GM23338 (cell line): Measurements from ENCODE around the gene SERPINB2. TPM values are rescaled to one million over a fixed set of nuclear protein-coding genes. Genes with fewer than 3 reads are reported as not detected.
A peak's percentile ranks its signal among the peaks of the same experiment; 100 is the strongest.

Experiments
- ATAC-seq: fragments of 200-7000 bp; cut with Tn5 transposase; 3 replicates; pipeline ENCODE4 v1.9.1; 2020
- DNase-seq: peaks from one replicate; pipeline ENCODE4 v3.0.0-alpha.2; 2015; ENCODE audit warnings: low spot score
- H2AFZ ChIP-seq: fragments of 200-600 bp; sonication (generic); 2 replicates; pipeline ENCODE4 v1.8.0; 2016; ENCODE audit warnings: antibody characterized with exemption, mild to moderate bottlenecking, moderate library complexity
- H3F3A ChIP-seq: fragments of 200-600 bp; sonication (generic); replicated peaks from 2 replicates; pipeline ENCODE4 v1.8.0; 2017; ENCODE audit warnings: antibody characterized with exemption, mixed run types, low read depth
- H3K27ac ChIP-seq: fragments of 200-600 bp; sonication (generic); 2 replicates; pipeline ENCODE4 v1.6.1; 2016; ENCODE audit warnings: low read depth
- H3K27me3 ChIP-seq: fragments of 200-600 bp; sonication (generic); 2 replicates; pipeline ENCODE4 v1.8.0; 2016; ENCODE audit warnings: mild to moderate bottlenecking, mixed run types, moderate library complexity; ENCODE audit not compliant: insufficient read depth
- H3K36me3 ChIP-seq: fragments of 200-600 bp; sonication (generic); 2 replicates; pipeline ENCODE4 v1.8.0; 2016; ENCODE audit warnings: mild to moderate bottlenecking; ENCODE audit not compliant: insufficient read depth
- H3K4me1 ChIP-seq: fragments of 200-600 bp; sonication (generic); 2 replicates; pipeline ENCODE4 v1.8.0; 2016; ENCODE audit warnings: mild to moderate bottlenecking, moderate library complexity; ENCODE audit not compliant: insufficient read depth
- H3K4me2 ChIP-seq: fragments of 200-600 bp; sonication (generic); 2 replicates; pipeline ENCODE4 v1.7.1; 2017; ENCODE audit warnings: mixed run types
- H3K4me3 ChIP-seq: fragments of 200-600 bp; sonication (generic); 2 replicates; pipeline ENCODE4 v1.6.1; 2016; ENCODE audit warnings: mixed run types
- H3K79me2 ChIP-seq: fragments of 200-600 bp; sonication (generic); replicated peaks from 2 replicates; pipeline ENCODE4 v1.8.0; 2017; ENCODE audit warnings: mild to moderate bottlenecking; ENCODE audit not compliant: insufficient read depth
- H3K9me2 ChIP-seq: fragments of 200-600 bp; sonication (generic); 2 replicates; pipeline ENCODE4 v1.8.0; 2017; ENCODE audit not compliant: insufficient read depth
- H4K20me1 ChIP-seq: fragments of 200-600 bp; sonication (generic); replicated peaks from 2 replicates; pipeline ENCODE4 v1.8.0; 2017; ENCODE audit warnings: mild to moderate bottlenecking; ENCODE audit not compliant: insufficient read depth
- H3K27ac Mint-ChIP-seq: 2 replicates; pipeline ENCODE4 v1.8.0; 2020; ENCODE audit warnings: inconsistent platforms, mild to moderate bottlenecking, moderate library complexity, mixed read lengths
- H3K27me3 Mint-ChIP-seq: 3 replicates; pipeline ENCODE4 v1.8.0; 2022; ENCODE audit warnings: low read depth, mild to moderate bottlenecking, moderate library complexity, mixed read lengths, inconsistent platforms; ENCODE audit not compliant: insufficient read depth, poor library complexity
- H3K36me3 Mint-ChIP-seq: 3 replicates; pipeline ENCODE4 v1.8.0; 2021; ENCODE audit warnings: low read depth, mild to moderate bottlenecking, inconsistent platforms, moderate library complexity, mixed read lengths
- H3K4me1 Mint-ChIP-seq: 3 replicates; pipeline ENCODE4 v1.8.0; 2020; ENCODE audit warnings: mild to moderate bottlenecking, inconsistent platforms, mixed read lengths
- H3K4me3 Mint-ChIP-seq: 3 replicates; pipeline ENCODE4 v1.8.0; 2021; ENCODE audit warnings: moderate library complexity, mild to moderate bottlenecking, inconsistent platforms, mixed read lengths
- H3K9me3 Mint-ChIP-seq: 3 replicates; pipeline ENCODE4 v1.8.0; 2020; ENCODE audit warnings: moderate library complexity, mild to moderate bottlenecking, inconsistent platforms, mixed read lengths
- CREB1 ChIP-seq: fragments of 250-450 bp; sonication (Bioruptor Pico); IDR thresholded peaks from 2 replicates; pipeline ENCODE4 v1.5.0; 2020; ENCODE audit warnings: low read depth, mild to moderate bottlenecking, moderate library complexity
- EZH2 ChIP-seq: fragments of 200-600 bp; sonication (generic); IDR thresholded peaks from one replicate; pipeline ENCODE4 v1.8.0; 2017; ENCODE audit warnings: antibody characterized with exemption, mild to moderate bottlenecking, low read depth; ENCODE audit not compliant: unreplicated experiment
- NANOG ChIP-seq: IDR thresholded peaks from 2 replicates; pipeline ENCODE4 v1.6.1; 2016; ENCODE audit warnings: antibody characterized with exemption, borderline replicate concordance
- POLR2AphosphoS5 ChIP-seq: IDR thresholded peaks from 2 replicates; pipeline ENCODE4 v1.6.1; 2016; ENCODE audit warnings: antibody characterized with exemption, low read depth
- REST ChIP-seq: IDR thresholded peaks from one replicate; pipeline ENCODE4 v1.6.1; 2018; ENCODE audit warnings: antibody characterized with exemption; ENCODE audit not compliant: unreplicated experiment
- ZNF462 ChIP-seq: fragments of 250-450 bp; sonication (Bioruptor Pico); IDR thresholded peaks from 2 replicates; pipeline ENCODE4 v1.5.0; 2020; ENCODE audit warnings: mild to moderate bottlenecking, moderate library complexity
- polyA plus RNA-seq: library from polyadenylated mRNA; unstranded; fragments of >200 nt; fragmentation: Nextera tagmentation; extraction: Ambion mirVana; gene quantifications from 2 replicates; pipeline ENCODE4 v1.2.1, GENCODE V29; 2016
- total RNA-seq: library from RNA; depleted of rRNA; stranded (reverse); fragments of >200 nt; shearing (Covaris generic); gene quantifications from 2 replicates; pipeline ENCODE4 v1.2.3, GENCODE V29; 2014

Gene SERPINB2
- total and polyA plus RNA-seq, 2 experiments from 2014 or later: not detected

- TF ChIP-seq ZNF462 (CRISPR knock-in tag) (no peak), REST (no peak)
Measured at GRCh38 chr18:63858456-63858855, 29.0 kb upstream of the SERPINB2 start (continued).

GRCh38 chr18:63859781-63860475 is 27.6 kb upstream of the SERPINB2 start:
- no peak overlapping the region for H3K4me2 ChIP-seq
- H4K20me1 ChIP-seq: no peaks in the 10 kb centered on the region
- H3K36me3 Mint-ChIP-seq: no peaks in the 10 kb centered on the region
- H3K4me3 ChIP-seq: no peak overlapping the region
- no peaks in the 10 kb centered on the region for H3K36me3 ChIP-seq
- no peaks in the 10 kb centered on the region for H3K9me3 Mint-ChIP-seq
- H3K4me1 ChIP-seq: no peaks in the 10 kb centered on the region
- H3K27ac ChIP-seq: no peak overlapping the region
- no peak overlapping the region for H3K4me3 Mint-ChIP-seq
- no peaks in the 10 kb centered on the region for H3F3A ChIP-seq
- peaks cover 8% of the 10 kb centered on the region; the same call in 1 of the 2 replicates for H3K9me2 ChIP-seq
- H3K79me2 ChIP-seq: no peaks in the 10 kb centered on the region
- no peaks in the 10 kb centered on the region for H3K4me1 Mint-ChIP-seq
- no peaks in the 10 kb centered on the region for H3K27me3 Mint-ChIP-seq
- ATAC-seq (no peak), DNase-seq (no peak)
- H2AFZ ChIP-seq: no peak overlapping the region
- peak overlapping the region; percentile 62; the same call in 1 of the 2 replicates for H3K27ac Mint-ChIP-seq
- no peaks in the 10 kb centered on the region for H3K27me3 ChIP-seq
- no peak for TF ChIP-seq EZH2
- TF ChIP-seq NANOG: no peak
- no peak for TF ChIP-seq CREB1 (CRISPR knock-in tag)
- TF ChIP-seq POLR2AphosphoS5: no peak
